ENCODE data around the gene SNX27.

SNX27 gene

DNA sequence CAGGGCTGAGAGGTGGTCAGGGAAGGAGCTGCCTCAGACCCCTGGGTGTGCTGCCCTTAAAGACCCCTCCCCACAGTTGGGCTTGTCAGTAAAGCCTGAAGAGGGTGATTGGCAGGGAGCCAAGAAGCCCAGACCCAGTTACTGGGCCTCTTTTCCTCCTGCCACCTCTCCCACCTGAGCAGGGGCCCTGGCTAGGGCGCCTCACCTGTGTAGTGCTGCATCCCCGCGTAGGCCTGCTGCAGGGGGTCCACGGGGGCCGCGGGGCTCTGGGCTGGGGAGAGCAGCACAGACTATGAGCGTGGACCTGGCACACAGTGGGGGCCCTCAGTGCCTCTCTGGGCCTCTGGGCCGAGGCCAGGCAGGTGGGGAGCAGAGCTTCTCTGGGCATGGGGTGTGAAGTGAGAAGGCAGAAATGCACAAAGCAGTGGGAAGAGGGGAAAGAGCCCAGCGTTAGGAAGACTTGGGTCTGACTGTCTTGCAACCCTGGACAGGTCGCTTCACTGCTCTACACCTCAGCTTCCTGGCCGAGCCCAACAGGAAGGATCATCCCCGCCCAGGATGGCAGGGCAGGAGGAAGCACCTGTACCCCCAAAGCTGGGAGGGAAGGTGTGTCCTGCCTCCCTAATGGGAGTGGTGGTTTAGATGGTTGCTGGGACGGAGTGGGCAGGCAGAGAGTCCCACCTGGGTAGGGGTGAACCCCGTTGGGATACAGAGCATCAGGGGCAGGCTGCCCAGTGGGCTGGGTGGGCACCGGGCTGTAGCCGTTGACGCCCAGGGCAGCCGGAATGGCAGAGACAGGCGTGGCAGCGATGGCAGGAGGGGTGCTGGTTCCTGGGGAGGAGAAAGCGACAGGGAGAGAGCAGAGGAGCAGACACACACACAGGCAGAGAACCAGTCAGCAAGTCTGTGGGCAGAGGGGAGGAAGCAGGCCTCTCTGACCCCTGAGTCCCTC is 94.9 kb downstream of the SNX27 start:
- no peaks in the 10 kb centered on the region for H3K9me3 ChIP-seq (ENCODE audit: control insufficient read depth, insufficient read depth, low read length)
- H3K27me3 ChIP-seq (ENCODE audit: control insufficient read depth, low read length), result peaks cover under 1% of the 10 kb centered on the region; the same call in 1 of the 2 replicates
- H3K4me3 ChIP-seq (ENCODE audit: low read length), result no peak overlapping the region
- no peak overlapping the region for H3K27ac ChIP-seq (ENCODE audit: low read depth, low read length)
- TF ChIP-seq, protein P1, sequence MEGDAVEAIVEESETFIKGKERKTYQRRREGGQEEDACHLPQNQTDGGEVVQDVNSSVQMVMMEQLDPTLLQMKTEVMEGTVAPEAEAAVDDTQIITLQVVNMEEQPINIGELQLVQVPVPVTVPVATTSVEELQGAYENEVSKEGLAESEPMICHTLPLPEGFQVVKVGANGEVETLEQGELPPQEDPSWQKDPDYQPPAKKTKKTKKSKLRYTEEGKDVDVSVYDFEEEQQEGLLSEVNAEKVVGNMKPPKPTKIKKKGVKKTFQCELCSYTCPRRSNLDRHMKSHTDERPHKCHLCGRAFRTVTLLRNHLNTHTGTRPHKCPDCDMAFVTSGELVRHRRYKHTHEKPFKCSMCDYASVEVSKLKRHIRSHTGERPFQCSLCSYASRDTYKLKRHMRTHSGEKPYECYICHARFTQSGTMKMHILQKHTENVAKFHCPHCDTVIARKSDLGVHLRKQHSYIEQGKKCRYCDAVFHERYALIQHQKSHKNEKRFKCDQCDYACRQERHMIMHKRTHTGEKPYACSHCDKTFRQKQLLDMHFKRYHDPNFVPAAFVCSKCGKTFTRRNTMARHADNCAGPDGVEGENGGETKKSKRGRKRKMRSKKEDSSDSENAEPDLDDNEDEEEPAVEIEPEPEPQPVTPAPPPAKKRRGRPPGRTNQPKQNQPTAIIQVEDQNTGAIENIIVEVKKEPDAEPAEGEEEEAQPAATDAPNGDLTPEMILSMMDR (IDR thresholded peaks at IDR 0.05; ENCODE audit: low read depth, low read length, poor library complexity, severe bottlenecking), result no peak
- TF ChIP-seq EZH2phosphoT487 (IDR thresholded peaks at IDR 0.05; ENCODE audit: borderline replicate concordance, low read length), result no peak
- H3F3A ChIP-seq (ENCODE audit: control insufficient read depth, insufficient read depth), result no peaks in the 10 kb centered on the region
- H3K4me2 ChIP-seq (ENCODE audit: low read length), result no peak overlapping the region
- no peaks in the 10 kb centered on the region for H3K36me3 ChIP-seq (ENCODE audit: control insufficient read depth, low read length)
- no peaks in the 10 kb centered on the region for H4K20me1 ChIP-seq (ENCODE audit: control insufficient read depth, insufficient read depth, low read depth, low read length)
- no peaks in the 10 kb centered on the region for H3K4me1 ChIP-seq (ENCODE audit: control insufficient read depth, low read length)
- no peaks in the 10 kb centered on the region for H3K79me2 ChIP-seq (ENCODE audit: control insufficient read depth, low read length)
- no peaks in the 10 kb centered on the region for H3K9me2 ChIP-seq (replicated peaks; ENCODE audit: control insufficient read depth, low read length)

DNA sequence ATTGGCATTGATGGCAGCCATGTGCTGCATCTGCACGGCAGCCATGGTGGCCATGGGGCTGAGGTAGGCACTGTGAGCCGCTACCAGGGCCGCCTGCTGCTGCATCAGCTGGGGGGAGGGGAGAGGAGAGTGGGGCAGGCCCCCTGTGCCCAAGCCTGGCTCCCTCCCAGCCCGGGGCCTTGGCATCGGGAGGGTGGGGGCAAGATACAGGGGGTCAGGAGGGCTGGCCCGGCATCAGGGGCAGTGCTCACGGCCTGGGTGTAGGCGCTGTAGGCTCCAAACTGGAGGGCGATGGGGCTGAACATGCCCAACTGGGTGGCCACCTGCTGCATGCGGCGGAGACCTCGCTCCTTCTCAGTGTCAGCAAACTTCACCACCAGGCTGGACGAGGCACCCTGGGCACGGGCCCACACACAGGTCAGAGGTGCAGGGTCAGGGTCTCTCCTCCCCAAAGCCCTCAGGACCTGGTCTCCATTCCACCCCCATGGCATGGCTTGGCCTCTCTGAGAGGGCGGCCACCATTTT is 95.8 kb downstream of the SNX27 start:
- no peaks in the 10 kb centered on the region for H3K9me2 ChIP-seq (replicated peaks; ENCODE audit: control insufficient read depth, low read length)
- no peaks in the 10 kb centered on the region for H3K4me1 ChIP-seq (ENCODE audit: control insufficient read depth, low read length)
- no peaks in the 10 kb centered on the region for H3K9me3 ChIP-seq (ENCODE audit: control insufficient read depth, insufficient read depth, low read length)
- H3K4me2 ChIP-seq (ENCODE audit: low read length), result no peak overlapping the region
- H3K36me3 ChIP-seq (ENCODE audit: control insufficient read depth, low read length), result no peaks in the 10 kb centered on the region
- peaks cover 4% of the 10 kb centered on the region; the same call in 1 of the 2 replicates for H3K27me3 ChIP-seq (ENCODE audit: control insufficient read depth, low read length)
- H3K27ac ChIP-seq (ENCODE audit: low read depth, low read length), result no peak overlapping the region
- no peaks in the 10 kb centered on the region for H3F3A ChIP-seq (ENCODE audit: control insufficient read depth, insufficient read depth)
- TF ChIP-seq EZH2phosphoT487 (IDR thresholded peaks at IDR 0.05; ENCODE audit: borderline replicate concordance, low read length), result no peak
- TF ChIP-seq, protein P1 (IDR thresholded peaks at IDR 0.05; ENCODE audit: low read depth, low read length, poor library complexity, severe bottlenecking), result no peak
- no peaks in the 10 kb centered on the region for H4K20me1 ChIP-seq (ENCODE audit: control insufficient read depth, insufficient read depth, low read depth, low read length)
- no peak overlapping the region for H3K4me3 ChIP-seq (ENCODE audit: low read length)
- no peaks in the 10 kb centered on the region for H3K79me2 ChIP-seq (ENCODE audit: control insufficient read depth, low read length)

GRCh38 chr1:151708891-151709290 is 97.0 kb downstream of the SNX27 start:
- Histone ChIP-seq H3K27me3 (ENCODE audit: control insufficient read depth, low read length) (peaks cover 4% of the 10 kb centered on the region; the same call in 1 of the 2 replicates), H3K9me3 (ENCODE audit: control insufficient read depth, insufficient read depth, low read length) (no peaks in the 10 kb centered on the region), H3K4me3 (ENCODE audit: low read length) (no peak overlapping the region), H3K9me2 (replicated peaks; ENCODE audit: control insufficient read depth, low read length) (no peaks in the 10 kb centered on the region), H4K20me1 (ENCODE audit: control insufficient read depth, insufficient read depth, low read depth, low read length) (no peaks in the 10 kb centered on the region), H3F3A (ENCODE audit: control insufficient read depth, insufficient read depth) (no peaks in the 10 kb centered on the region), H3K79me2 (ENCODE audit: control insufficient read depth, low read length) (no peaks in the 10 kb centered on the region), H3K36me3 (ENCODE audit: control insufficient read depth, low read length) (no peaks in the 10 kb centered on the region), H3K4me1 (ENCODE audit: control insufficient read depth, low read length) (no peaks in the 10 kb centered on the region), H3K4me2 (ENCODE audit: low read length) (no peak overlapping the region), H3K27ac (ENCODE audit: low read depth, low read length) (no peak overlapping the region)
- TF ChIP-seq, protein P1 (IDR thresholded peaks at IDR 0.05; ENCODE audit: low read depth, low read length, poor library complexity, severe bottlenecking), result no peak
- TF ChIP-seq EZH2phosphoT487 (IDR thresholded peaks at IDR 0.05; ENCODE audit: borderline replicate concordance, low read length), result no peak

Data from DOHH2 (cell line).